LoVo (cell line): ENCODE measurements around the gene TMEM132D.

Experiments
- DNase-seq: peaks from one replicate; pipeline ENCODE4 v3.0.0-alpha.2; 2016; ENCODE audit warnings: low spot score

The TMEM132D gene

GRCh38 chr12:129179941-129180553 lies 723.8 kb downstream of the TMEM132D start:
- DNase-seq = no peak

GRCh38 chr12:129169928-129170327 lies 733.9 kb downstream of the TMEM132D start:
- no peak for DNase-seq

DNA sequence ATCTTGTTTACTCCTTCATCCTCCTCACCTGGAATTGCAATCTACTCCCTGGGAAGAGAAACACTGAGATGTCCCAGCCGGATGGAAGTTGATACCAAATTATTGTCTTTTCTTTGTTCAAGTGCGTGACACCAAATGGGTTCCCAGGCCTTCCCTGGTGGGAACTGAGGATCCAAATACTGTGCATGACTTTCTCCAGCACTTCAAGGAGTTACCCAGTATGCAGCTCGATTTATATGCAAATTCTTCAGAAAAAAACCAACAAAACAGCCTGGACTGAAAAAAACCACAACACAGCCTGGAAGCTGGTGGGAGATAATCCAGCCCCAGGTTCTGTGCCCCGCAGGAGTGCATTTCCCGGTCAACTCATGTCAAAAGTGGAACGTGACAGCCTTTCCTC lies 740.0 kb downstream of the TMEM132D start:
- no peak for DNase-seq

DNA sequence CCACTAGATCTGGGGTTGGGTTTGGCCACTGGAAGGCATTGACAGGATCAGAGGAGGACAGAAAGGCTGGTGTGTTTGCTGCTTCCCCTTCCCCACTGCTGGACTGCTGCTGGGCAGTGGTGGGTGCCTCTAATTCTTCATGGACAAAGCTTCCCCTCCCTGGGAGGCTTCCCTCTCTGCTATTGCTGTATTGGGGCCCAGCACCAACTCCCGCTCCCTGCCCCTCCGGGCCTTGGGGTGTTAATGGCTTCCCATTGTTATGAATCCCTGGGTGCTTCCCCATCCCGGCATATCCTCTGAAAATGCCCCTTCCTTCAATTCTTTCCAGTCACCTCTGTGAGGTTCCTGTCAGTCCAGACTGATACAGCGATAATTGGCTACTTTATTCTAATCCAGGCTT lies 740.4 kb downstream of the TMEM132D start:
- DNase-seq = no peak

- DNase-seq = no peak
Measured at GRCh38 chr12:129162805-129163204, 741.0 kb downstream of the TMEM132D start.

- no peak for DNase-seq
Measured at GRCh38 chr12:129161511-129161910, 742.3 kb downstream of the TMEM132D start.

DNA sequence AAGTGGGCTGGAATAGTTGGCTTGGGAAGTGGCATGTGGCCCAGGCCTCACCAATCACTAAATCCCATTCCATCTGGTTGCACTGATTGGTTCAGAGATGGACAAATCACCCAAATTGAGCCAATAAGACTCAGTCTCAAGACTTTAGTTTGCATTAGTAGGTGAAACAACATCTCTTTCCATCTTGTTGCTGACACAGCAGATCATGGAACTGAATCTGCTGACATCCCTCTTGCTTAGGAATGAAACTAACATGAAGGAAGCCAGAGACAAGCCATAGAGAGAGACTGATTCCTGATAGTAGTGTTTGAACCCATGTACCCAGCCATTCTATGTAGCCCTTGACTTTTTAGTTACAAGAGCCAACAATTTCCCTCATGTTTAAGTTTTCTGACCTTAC lies 743.5 kb downstream of the TMEM132D start:
- DNase-seq = no peak

GRCh38 chr12:129152351-129153104 lies 751.3 kb downstream of the TMEM132D start:
- DNase-seq = no peak

- no peak for DNase-seq
Measured at GRCh38 chr12:129150721-129151120, 753.1 kb downstream of the TMEM132D start.

DNA sequence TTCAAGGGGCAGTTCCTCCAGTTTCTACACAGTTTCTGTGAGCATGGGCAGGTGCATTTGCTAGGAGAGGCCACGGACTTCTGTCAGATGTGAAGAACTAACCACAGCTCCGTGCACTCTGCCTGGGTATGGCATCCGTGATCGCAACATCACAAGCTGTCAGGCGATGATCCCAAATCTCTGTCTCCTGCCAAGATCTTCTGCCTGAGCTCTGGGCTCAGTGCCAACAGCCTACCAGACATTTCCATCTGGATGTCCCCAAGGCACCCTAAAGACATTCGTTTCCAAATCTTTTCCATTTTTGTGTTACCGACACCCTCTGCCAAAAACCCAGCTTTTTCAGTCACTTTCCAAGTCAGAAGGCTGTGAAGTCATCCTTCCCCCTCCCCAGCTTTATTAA lies 758.4 kb downstream of the TMEM132D start:
- no peak for DNase-seq

DNA sequence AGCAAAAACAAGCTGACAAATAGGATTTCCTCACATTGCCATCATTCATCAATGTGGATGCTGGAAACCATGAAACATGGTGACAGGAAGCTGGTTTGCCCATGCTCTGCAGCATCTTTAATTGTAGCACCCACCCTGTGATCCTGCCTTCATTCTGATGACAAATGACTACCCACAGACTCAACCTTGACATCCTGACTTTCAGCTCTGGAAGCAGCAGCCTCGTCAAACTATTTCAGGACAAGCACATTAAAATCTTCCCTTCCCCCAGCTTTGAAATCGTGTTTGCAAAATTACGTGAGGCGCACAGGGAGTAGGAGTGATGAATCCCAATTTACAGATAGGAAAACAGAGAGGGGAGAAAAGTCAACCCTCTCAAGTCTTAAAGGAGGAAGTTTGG lies 765.0 kb downstream of the TMEM132D start:
- DNase-seq = no peak

DNA sequence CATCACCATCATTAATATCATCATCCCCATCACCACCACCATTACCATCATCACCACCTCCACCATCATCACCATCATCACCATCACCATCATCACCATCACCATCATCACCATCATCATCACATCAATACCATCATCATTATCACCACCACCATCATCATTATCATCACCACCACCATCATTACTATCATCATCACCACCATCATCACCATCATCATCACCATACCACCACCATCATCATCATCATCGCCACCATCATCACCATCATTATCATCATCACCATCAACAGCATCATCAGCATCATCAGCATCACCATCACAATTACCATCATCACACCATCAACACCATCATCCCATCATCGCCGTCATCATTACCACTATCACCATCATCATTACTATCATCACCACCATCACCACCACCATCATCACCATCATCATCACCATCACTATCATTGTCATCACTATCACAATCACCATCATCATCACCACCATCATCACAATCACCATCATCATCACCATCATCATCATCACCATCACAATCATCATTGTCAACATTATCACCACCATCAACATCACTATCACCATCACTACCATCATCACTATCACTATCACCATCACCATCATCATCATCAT lies 767.0 kb downstream of the TMEM132D start:
- DNase-seq = no peak

DNA sequence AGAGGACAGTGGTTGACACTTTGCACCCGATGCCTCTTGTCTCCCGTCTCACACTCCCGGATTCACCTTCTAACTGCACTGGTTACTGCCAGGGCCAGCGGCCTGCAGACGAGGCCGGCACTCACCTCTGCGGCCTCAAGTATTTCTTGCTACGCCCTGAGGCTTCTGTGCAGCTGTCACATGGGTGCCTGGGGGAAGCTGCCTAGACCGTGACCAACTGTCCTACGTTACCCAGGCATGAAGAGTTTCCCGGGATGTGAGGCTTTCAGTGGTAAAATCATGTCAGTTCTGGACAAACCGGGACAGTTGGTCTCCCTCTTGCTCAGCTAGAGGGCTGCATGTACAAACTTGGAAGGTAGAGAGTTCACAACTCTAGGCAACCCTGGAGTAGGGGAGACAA lies 776.1 kb downstream of the TMEM132D start:
- DNase-seq = no peak

DNA sequence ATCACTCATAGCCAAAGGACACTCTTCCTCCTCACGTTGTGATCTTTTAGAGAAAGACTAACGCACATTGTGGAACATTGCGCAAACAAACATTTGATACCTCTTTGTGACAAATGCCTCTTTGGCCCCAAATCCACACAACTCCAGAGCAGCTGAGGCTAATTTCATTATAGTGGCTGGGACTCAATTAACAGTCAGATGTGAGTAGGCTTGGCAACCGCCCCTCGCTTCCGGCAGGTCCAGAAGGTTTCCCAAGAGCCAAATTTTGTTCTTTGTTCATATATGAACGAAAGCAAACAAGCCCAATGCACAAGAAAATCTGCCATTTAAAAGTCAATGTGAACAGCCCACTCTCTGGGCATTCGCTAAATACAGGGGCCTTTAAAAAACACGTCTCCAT lies 776.6 kb downstream of the TMEM132D start:
- no peak for DNase-seq

GRCh38 chr12:129119537-129119936 lies 784.3 kb downstream of the TMEM132D start:
- DNase-seq = no peak

DNA sequence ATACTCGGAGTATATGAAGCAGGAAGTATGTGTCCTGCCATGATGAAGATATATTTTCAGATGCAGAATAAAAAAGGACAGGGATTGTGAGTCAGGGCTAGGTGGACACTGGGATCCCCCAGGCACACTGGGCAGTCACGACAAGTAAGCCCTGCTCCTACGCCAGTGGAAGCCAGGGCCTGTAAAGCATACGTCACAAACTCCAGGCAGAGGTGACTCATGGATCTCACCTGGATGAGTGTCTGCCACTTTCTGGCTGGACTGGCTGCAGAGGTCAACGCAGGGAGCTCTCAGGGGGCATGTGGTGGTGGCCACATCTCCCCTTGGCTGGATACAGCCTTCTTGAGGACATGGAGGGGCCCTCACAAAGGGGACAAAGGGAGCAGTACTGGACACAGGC lies 788.3 kb downstream of the TMEM132D start:
- DNase-seq = no peak

DNA sequence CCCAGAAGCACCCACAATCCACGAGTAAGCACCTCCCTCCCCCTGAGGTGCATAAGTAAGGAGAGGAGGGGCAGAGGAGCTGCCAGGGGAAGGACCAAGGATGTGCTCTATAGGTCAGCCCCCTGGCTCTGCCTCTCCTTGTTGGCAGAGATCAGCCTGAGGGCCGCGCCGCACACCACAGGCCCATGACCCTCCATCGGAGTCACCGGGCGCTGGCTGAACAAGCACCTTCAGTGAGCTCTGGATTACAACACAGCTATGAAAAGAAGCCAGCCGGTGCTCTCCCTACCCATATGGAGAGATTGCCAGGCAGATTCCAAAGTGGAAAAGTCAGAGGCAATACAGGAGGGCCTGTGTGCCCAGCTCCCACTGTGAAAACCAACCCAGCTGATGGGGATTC lies 793.2 kb downstream of the TMEM132D start:
- DNase-seq = no peak

DNA sequence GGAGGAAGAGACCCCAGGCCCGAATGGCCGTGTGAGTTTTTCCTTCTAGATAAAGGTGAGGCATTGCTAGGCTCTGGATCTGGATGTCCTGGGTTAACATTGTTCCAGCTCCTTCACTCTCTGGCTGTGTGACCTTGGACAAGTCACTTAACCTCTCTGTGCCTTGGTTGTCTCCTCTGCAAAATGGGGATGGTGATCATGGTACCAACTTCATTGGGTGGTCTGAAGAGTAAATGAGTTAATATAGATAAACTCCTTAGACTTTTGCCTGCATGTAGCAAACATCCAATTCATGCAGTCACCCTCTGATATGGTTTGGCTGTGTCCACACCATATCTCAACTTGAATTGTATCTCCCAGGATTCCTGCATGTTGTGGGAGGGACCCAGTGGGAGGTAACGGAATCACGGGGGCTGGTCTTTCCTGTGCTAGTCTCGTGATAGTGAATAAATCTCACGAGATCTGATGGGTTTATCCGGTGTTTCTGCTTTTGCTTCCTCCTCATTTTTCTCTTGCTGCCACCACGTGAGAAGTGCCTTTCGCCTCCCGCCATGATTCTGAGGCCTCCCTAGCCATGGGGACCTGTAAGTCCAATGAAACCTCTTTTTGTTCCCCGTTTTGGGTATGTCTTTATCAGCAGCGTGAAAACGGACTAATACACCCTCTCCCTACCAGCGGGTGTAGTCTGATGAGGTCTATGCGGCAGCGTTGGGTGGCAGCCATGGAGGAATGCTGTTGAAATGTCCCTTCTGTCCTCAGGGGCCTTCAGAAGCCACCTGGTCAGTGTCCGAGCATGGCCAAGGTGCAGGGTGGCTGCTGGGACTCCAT lies 794.4 kb downstream of the TMEM132D start:
- DNase-seq = no peak

DNA sequence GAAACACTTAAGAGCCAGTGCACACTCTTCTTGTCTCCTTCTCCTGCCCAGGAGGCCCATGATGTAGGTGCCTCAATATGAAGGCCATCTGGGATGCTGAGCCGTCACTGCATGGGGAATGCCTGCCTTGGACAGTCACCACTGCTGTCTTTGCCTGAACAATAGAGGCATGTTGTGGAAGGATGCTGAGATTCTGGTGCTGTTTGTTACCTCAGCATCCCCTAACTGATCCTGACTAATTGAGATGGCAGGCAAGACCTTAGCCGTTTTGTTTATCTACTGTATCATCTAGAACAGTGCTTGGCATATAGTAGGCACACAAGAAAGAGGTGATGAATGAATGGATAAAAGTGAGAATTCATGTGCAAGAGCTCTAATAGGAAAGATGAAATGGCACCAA lies 797.1 kb downstream of the TMEM132D start:
- no peak for DNase-seq

- DNase-seq = no peak
Measured at GRCh38 chr12:129103231-129103630, 800.6 kb downstream of the TMEM132D start.

GRCh38 chr12:129102233-129102632 lies 801.6 kb downstream of the TMEM132D start:
- DNase-seq = no peak

GRCh38 chr12:129101816-129102215 lies 802.0 kb downstream of the TMEM132D start:
- no peak for DNase-seq

DNA sequence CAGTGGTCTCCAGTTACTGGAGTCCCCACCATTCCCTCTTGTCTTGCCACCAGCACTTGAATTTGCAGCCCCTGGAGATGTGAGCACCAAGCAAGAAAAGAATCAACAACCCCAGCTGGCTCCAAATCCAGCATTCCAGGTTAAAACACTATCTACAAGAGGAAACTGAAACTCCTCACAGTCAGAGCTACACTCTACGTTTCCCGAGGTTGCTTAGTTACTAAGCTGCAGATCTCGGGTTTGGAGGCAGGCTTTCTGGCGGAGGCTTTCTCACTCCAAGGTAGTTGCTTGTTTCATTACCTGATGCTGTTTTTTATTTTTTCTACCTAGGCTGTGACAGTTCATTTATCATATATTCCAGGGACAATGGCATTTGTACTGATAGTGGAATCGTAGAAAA lies 802.4 kb downstream of the TMEM132D start:
- no peak for DNase-seq
